HepG2 (cell line): ENCODE results near the gene PLIN3. TPM values are rescaled to one million over a fixed set of nuclear protein-coding genes. Genes with fewer than 3 reads are reported as not detected.
A peak's percentile ranks its signal among the peaks of the same experiment; 100 is the strongest.

ENCODE experiments used
- AFF4 ChIP-seq: sonication (generic); formaldehyde crosslinking; IDR thresholded peaks from 2 replicates; pipeline ENCODE4 v1.4.0; 2020; ENCODE audit warnings: missing genetic modification reagents
- CREM ChIP-seq, 2 experiments: sonication (generic) in 1 of 2; formaldehyde crosslinking in 1 of 2; IDR thresholded peaks; 2 replicates each; pipeline versions ENCODE4 v1.4.0 to v1.6.1; 2016 to 2020; ENCODE audit warnings: antibody characterized with exemption in 1 of 2, mild to moderate bottlenecking in 1 of 2, missing genetic modification reagents in 1 of 2
- GFI1 ChIP-seq: sonication (generic); formaldehyde crosslinking; IDR thresholded peaks from 2 replicates; pipeline ENCODE4 v1.5.0; 2020; ENCODE audit warnings: missing genetic modification reagents, mild to moderate bottlenecking, borderline replicate concordance
- MEF2D ChIP-seq: sonication (generic); formaldehyde crosslinking; IDR thresholded peaks from 2 replicates; pipeline ENCODE4 v1.5.1; 2020; ENCODE audit warnings: mild to moderate bottlenecking, missing genetic modification reagents
- PCBP2 ChIP-seq: fragments of 200-400 bp; formaldehyde crosslinking; optimal IDR thresholded peaks from 2 replicates; pipeline ENCODE3; 2018; ENCODE audit warnings: low read length, low read depth; ENCODE audit not compliant: poor library complexity, severe bottlenecking
- SALL1 ChIP-seq: sonication (generic); formaldehyde crosslinking; IDR thresholded peaks from 2 replicates; pipeline ENCODE4 v1.8.0; 2022; ENCODE audit warnings: mild to moderate bottlenecking, missing genetic modification reagents
- SOX6 ChIP-seq, 2 experiments: fragments of 450-650 bp in 1 of 2; sonication (generic) in 1 of 2; formaldehyde crosslinking in 1 of 2; IDR thresholded peaks; 2 replicates each; pipeline versions ENCODE4 v1.4.0 to v1.6.1; 2017 to 2020; ENCODE audit warnings: antibody characterized with exemption in 1 of 2, mild to moderate bottlenecking in 1 of 2, missing genetic modification reagents in 1 of 2
- TFE3 ChIP-seq: IDR thresholded peaks from 2 replicates; pipeline ENCODE4 v1.6.1; 2016
- ZNF207 ChIP-seq: fragments of 450-650 bp; IDR thresholded peaks from 2 replicates; pipeline ENCODE4 v1.6.1; 2016; ENCODE audit warnings: antibody characterized with exemption, borderline replicate concordance
- polyA plus RNA-seq, 8 experiments: library from polyadenylated mRNA; depleted of rRNA in 3 of 8; stranded (reverse) in 7 of 8; unstranded in 1 of 8; fragments of >200 nt; fragmentation: Illumina TruSeq in 4 of 8; extraction: Trizol in 4 of 8; gene quantifications; 2 replicates each; pipeline versions ENCODE4 v1.2.1 to v1.2.3, GENCODE V29; 2011 to 2016; ENCODE audit warnings: low read depth in 4 of 8, missing spikeins in 1 of 8, mixed read lengths in 1 of 8; ENCODE audit not compliant: insufficient read depth in 1 of 8
- total RNA-seq, 5 experiments: library from RNA; depleted of rRNA; stranded (reverse); fragments of >200 nt; fragmentation: Illumina TruSeq; extraction: Trizol; gene quantifications; 2 replicates each; pipeline ENCODE4 v1.2.3, GENCODE V29; 2016; ENCODE audit warnings: low read depth in 1 of 5
- TF ChIP-seq, protein P1 (sequence below): IDR thresholded peaks from 2 replicates; pipeline ENCODE4 v1.6.1; 2016; ENCODE audit warnings: low read depth, missing genetic modification reagents, missing compliant biosample characterization
- TF ChIP-seq, protein P2 (sequence below): sonication (generic); formaldehyde crosslinking; IDR thresholded peaks from 2 replicates; pipeline ENCODE4 v1.4.0; 2020; ENCODE audit warnings: missing genetic modification reagents
- TF ChIP-seq, protein P3 (sequence below): sonication (generic); formaldehyde crosslinking; IDR thresholded peaks from 2 replicates; pipeline ENCODE4 v1.5.1; 2020; ENCODE audit warnings: missing genetic modification reagents, mild to moderate bottlenecking, borderline replicate concordance

Gene PLIN3
- total and polyA plus RNA-seq, 2 of the 13 experiments (the other 11 are each of a cell fraction or from before 2014, with no cell fraction given), result 49.3 to 57.9 TPM

DNA sequence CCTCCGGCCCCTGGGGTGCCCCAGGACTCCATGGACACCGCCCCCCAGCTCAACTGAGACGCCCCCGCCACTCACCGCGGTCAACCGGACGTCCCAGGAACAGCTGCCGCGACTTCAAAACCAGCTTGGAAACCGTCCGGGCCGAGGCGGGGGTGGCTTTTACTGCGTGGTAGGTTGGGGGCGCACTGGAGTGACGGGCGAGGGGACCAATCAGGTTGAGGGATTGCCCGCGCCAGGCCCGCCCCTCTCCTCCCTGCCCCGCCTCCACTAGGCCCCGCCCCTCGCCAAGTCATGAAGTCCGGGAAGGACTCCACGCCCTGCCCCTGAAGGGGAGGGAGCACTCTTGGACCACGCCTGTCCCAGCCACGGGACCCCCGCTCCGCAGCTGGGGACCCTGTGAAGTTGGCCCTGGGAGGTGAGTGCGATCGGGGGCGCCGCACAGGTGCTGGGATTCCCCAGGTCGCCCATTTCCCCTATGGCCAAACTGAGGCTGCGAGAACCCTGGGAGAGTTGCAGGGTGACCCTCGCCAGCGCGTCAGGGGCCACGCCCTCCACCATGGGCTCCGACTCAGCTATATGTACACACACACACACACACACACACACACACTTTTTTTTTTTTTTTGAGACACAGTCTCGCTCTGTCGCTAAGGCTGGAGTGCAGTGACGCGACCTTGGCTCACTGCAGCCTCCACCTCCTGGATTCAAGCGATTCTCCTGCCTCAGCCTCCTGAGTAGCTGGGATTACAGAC, at the start of gene PLIN3 (continued):
- TF ChIP-seq, protein P1, sequence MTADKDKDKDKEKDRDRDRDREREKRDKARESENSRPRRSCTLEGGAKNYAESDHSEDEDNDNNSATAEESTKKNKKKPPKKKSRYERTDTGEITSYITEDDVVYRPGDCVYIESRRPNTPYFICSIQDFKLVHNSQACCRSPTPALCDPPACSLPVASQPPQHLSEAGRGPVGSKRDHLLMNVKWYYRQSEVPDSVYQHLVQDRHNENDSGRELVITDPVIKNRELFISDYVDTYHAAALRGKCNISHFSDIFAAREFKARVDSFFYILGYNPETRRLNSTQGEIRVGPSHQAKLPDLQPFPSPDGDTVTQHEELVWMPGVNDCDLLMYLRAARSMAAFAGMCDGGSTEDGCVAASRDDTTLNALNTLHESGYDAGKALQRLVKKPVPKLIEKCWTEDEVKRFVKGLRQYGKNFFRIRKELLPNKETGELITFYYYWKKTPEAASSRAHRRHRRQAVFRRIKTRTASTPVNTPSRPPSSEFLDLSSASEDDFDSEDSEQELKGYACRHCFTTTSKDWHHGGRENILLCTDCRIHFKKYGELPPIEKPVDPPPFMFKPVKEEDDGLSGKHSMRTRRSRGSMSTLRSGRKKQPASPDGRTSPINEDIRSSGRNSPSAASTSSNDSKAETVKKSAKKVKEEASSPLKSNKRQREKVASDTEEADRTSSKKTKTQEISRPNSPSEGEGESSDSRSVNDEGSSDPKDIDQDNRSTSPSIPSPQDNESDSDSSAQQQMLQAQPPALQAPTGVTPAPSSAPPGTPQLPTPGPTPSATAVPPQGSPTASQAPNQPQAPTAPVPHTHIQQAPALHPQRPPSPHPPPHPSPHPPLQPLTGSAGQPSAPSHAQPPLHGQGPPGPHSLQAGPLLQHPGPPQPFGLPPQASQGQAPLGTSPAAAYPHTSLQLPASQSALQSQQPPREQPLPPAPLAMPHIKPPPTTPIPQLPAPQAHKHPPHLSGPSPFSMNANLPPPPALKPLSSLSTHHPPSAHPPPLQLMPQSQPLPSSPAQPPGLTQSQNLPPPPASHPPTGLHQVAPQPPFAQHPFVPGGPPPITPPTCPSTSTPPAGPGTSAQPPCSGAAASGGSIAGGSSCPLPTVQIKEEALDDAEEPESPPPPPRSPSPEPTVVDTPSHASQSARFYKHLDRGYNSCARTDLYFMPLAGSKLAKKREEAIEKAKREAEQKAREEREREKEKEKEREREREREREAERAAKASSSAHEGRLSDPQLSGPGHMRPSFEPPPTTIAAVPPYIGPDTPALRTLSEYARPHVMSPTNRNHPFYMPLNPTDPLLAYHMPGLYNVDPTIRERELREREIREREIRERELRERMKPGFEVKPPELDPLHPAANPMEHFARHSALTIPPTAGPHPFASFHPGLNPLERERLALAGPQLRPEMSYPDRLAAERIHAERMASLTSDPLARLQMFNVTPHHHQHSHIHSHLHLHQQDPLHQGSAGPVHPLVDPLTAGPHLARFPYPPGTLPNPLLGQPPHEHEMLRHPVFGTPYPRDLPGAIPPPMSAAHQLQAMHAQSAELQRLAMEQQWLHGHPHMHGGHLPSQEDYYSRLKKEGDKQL (CRISPR knock-in tag), result no peak
- peak; percentile 34; the same call in 1 of the 2 replicates for TF ChIP-seq MEF2D (CRISPR knock-in tag)
- TF ChIP-seq AFF4 (CRISPR knock-in tag), result no peak
- 0 out of 2 replicates have a peak, but pooled peaks have one; percentile 13 for TF ChIP-seq CREM (IDR thresholded peaks at IDR 0.05)
- no peak for TF ChIP-seq CREM (CRISPR knock-in tag; IDR thresholded peaks at IDR 0.05)
- TF ChIP-seq, protein P2, sequence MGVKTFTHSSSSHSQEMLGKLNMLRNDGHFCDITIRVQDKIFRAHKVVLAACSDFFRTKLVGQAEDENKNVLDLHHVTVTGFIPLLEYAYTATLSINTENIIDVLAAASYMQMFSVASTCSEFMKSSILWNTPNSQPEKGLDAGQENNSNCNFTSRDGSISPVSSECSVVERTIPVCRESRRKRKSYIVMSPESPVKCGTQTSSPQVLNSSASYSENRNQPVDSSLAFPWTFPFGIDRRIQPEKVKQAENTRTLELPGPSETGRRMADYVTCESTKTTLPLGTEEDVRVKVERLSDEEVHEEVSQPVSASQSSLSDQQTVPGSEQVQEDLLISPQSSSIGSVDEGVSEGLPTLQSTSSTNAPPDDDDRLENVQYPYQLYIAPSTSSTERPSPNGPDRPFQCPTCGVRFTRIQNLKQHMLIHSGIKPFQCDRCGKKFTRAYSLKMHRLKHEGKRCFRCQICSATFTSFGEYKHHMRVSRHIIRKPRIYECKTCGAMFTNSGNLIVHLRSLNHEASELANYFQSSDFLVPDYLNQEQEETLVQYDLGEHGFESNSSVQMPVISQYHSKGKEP (CRISPR knock-in tag), result 0 out of 2 replicates have a peak, but pooled peaks have one; percentile 29
- TF ChIP-seq SALL1 (CRISPR knock-in tag), result peak; percentile 58; the same call in 1 of the 2 replicates
- TF ChIP-seq ZNF207, result no peak
- no peak for TF ChIP-seq PCBP2
- TF ChIP-seq GFI1, result no peak
- TF ChIP-seq, protein P3, sequence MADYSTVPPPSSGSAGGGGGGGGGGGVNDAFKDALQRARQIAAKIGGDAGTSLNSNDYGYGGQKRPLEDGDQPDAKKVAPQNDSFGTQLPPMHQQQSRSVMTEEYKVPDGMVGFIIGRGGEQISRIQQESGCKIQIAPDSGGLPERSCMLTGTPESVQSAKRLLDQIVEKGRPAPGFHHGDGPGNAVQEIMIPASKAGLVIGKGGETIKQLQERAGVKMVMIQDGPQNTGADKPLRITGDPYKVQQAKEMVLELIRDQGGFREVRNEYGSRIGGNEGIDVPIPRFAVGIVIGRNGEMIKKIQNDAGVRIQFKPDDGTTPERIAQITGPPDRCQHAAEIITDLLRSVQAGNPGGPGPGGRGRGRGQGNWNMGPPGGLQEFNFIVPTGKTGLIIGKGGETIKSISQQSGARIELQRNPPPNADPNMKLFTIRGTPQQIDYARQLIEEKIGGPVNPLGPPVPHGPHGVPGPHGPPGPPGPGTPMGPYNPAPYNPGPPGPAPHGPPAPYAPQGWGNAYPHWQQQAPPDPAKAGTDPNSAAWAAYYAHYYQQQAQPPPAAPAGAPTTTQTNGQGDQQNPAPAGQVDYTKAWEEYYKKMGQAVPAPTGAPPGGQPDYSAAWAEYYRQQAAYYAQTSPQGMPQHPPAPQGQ, result no peak
- TF ChIP-seq TFE3, result peak; percentile 42; the same call in 1 of the 2 replicates
- no peak for TF ChIP-seq SOX6 (IDR thresholded peaks at IDR 0.05)
- TF ChIP-seq SOX6 (CRISPR knock-in tag; IDR thresholded peaks at IDR 0.05), result peak; percentile 71
